Cerebellar nuclear complex (tissue), 1 donor: ENCODE results near the gene OR7G2.
"Not testable (repeated sequence)": the region's sequence is repeated elsewhere in the genome, so short reads cannot be mapped to it uniquely, and the experiment has no call there.

Source experiments
- DNase-seq, 2 experiments: peaks; one replicate each; lab custom pipeline; 2025; lab: John Stamatoyannopoulos, UW

Gene OR7G2

DNA sequence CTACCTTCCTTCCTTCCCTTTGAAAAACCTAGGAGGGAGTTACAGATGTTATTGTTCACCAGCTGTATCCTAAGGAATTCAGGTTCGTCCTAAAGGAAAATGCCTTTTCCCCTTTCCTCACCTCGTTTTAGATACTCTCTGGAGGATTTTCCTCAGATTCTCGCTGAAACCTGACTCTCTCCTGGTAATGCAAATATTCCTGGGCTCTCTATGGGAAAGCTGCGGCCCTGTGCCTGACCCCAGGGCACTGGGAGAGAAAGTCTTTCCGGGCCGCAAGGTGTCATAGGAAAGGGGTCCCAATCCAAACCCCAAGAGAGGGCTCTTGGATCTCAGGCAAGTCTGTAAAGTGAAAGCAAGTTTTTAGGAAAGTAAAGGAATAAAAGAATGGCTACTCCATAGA lies 33.5 kb downstream of the OR7G2 start:
- DNase-seq, result no peak

DNA sequence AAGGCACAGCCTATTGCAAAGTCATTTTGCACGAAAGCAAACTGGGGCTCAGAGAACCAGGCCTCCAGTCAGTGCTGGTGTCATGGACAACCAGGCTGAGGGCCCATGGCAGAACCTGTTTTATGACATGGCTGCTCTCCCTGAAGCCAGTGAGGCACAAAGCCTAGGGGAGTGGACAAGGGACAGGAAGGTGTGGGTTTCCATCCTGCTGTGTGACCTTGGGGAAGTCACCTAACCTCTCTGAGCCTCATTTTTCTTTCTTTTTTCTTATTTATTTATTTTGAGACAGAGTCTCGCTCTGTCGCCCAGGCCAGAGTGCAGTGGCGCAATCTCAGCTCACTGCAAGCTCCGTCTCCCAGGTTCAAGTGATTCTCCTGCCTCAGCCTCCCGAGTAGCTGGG lies 35.6 kb downstream of the OR7G2 start:
- not testable (repeated sequence) for DNase-seq

DNA sequence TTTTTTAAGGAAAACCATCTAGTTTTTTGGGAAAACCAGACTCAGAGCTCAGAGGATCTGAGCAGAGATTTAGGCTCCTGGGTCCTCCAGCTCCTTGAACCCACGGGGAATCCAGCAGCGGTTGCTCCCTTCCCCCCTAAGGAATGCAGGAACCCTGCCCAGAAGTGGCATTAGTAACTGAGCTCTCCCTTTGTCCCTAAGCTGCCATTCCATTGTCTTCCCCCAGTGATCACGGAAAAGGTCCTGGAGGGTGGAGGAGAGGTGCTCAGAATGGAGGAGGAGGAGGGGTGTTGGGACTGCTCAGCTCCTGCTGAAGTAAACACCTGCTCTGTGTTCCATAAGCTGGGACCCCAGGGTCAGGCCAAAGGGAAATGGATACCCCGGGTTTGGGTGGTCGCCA lies 37.2 kb downstream of the OR7G2 start:
- no peak for DNase-seq

DNA sequence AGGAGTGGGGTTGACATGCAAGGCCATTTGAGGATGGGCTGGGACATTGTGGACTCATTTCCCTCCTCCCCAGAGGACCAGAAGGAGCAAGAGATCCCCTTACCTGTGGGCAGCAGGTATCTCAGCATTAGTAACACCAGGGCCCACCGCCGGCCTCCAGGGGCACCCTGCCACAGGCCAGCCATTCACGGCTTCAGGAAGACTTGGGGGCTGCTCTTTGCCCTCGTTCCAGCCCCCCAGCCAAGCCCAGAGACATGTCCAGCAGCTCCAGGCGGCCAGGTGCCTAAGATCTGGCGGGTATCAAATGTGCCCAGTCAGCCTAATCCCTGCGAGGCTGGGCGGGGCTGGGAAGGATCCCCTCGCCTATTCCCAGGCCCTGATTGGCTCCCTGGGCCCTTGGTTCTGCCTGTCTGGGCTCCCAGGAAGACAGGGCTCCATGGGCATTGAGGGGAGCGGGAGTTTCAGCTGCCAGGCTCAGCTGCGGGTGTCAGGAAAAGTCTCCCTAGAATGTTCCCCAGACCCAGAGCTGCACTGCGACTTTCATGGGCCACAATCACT lies 41.7 kb downstream of the OR7G2 start:
- DNase-seq, result no peak

DNA sequence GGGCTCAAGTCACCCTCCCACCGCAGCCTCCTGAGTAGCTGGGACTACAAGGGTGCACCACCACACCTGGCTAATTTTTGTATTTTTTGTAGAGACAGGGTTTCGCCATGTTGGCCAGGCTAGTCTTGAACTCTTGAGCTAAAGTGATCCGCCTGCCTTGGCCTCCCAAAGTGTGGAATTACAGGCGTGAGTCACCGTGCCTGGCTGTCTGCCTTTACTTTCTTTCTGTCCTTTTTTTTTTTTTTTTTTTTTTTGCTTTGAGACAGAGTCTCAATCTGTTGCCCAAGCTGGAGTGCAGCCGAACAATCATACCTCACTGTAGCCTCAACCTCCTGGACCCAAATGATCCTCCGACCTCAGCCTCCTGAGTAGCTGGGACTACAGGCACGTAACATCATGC lies 45.4 kb downstream of the OR7G2 start:
- no peak for DNase-seq

DNA sequence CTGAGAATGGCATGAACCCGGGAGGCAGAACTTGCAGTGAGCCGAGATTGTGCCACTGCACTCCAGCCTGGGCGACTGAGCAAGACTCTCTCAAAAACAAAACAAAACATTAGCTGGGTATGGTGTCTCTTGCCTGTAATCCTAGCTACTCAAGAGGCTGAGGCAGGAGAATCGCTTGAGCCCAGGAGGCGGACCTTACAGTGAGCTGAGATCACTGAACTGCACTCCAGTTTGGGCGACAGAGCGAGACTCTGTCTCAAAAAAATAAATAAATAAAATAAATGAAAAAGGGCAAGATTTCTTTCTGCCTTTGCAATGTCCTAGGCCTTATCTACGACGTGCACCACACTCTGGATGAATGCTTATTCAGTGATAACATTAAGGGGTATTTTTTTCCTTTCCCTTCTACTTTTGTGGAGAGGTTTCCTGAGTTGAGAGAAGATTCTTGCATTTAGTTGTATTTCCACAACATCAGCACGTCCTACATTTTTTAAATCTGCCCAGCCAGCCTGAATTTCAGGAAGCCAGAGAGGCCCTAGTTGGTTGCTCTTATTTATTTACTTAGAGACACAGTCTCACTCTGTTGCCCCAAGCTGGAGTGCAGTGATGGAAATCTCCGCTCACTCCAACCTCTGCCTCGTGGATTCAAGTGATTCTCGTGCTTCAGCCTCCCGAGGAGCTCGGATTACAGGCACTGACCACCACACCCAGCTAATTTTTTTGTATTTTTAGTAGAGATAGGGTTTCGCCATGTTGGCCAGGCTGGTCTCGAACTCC lies 46.5 kb downstream of the OR7G2 start:
- no peak for DNase-seq

DNA sequence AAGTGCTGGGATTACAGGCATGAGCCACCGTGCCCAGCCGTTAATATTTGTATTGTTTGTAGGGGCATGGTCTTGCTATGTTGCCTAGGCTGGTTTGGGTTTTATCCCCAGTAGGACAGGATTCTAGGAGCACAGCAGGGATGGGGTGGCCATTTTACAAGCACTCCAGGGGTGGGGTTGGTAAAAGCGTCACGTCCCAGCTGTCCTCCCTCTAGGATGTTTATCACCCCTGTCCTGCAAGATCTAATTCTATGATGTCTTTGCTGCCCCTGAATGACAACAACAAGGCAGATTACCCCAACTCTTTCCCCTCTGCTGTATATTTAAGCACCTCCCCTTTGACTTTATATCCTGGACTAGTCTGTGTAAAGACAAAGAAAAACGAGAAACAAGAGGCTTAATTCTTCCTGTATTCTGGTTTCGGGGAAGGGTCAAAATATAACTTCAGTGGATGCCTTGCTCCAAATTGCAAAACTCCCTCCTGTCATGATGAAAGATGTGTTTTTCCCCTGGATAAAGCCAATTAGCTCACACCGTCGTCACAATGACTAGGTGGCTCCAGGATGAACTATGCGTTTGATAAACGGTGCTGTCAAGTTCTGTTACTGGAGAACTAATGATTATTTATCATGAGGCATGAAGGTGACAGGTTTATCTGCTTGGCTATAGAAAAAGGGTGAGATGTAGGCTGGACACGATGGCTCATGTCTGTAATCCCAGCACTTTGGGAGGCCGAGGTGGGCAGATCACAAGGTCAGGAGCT lies 48.2 kb downstream of the OR7G2 start:
- no peak for DNase-seq

DNA sequence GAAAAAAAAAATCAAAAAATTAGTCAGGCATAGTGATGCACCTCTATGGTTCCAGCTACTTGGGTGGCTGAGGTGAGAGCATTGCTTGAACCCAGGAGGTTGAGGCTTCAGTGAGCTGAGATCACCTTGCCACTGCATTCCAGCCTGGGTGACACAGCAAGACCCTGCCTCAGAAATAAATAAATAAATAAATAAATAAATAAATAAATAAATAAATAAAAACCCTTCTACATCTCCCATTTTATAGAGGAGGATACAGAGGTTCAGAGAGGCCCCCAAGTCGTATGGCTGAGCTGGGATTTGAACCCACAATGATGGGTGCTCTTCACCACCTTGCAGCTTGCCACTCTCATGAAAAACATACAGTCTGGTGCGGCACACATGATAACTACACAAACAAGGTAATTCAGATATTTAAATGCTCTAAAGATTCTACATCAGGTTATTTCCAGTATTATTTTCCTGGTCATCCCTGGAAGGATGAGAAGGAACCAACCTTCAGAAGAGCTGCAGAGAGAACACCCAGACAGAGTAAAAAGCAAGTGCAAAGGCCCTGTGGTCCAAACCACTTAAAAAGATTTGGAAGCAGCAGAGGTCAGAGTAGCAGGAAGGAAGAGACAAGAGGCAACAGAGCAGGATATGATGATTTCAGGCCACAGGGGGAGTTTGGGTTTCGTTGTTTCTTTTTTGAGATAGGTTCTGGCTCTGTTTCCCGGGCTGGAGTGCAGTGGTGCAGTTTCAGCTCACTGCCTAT lies 49.6 kb downstream of the OR7G2 start:
- DNase-seq, result no peak

DNA sequence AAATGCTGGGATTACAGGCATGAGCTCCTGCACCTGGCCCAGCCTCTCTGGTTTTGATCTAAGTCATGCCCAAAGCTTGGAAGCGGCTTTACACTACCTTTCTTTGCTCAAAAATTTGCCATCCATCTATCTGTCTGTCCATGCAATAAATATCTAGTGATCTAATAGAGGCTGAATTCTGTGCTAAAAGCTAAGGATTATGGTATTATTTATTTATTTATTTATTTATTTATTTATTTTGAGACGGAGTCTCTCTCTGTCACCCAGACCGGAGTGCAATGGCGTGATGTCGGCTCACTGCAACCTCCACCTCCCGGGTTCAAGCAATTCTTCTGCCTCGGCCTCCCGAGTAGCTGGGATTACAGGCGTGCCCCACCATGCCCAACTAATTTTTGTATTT lies 51.1 kb downstream of the OR7G2 start:
- DNase-seq, result not testable (repeated sequence)

DNA sequence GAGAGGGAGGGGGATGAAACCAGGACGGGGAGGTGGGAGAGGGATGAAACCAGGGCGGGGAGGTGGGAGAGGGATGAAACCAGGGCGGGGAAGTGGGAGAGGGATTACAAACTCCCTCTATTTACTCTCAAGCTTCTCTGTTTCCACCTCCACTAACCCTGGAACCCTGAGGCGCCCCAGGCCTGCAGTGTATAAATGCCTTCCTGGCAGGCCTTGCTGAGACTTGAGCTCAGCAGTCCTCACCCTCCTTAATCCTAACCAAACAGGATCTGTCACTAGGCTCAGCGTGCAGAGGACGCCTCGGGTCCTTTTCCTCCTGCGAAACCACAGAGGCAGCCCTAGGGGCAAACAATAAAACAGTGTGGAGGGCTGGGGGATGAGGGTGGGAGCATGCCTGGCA lies 52.5 kb downstream of the OR7G2 start:
- no peak for DNase-seq

DNA sequence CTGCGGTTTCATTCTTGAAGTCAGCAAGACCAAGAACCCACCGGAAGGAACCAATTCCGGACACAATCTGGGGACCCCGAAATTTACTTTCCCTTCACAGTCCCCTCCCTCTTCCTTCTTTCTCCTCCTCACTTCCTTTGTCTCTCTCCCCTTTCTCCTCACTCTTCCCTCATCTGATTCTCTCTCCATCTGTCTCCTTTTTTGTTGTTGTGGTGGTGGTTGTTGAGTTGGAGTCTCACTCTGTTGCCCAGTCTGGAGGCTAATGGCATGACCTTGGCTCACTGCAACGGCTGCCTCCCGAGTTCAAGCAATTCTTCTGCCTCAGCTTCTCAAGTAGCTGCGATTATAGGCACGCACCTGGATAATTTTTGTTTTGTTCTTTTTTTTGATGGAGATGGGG lies 53.1 kb downstream of the OR7G2 start:
- DNase-seq, result no peak

DNA sequence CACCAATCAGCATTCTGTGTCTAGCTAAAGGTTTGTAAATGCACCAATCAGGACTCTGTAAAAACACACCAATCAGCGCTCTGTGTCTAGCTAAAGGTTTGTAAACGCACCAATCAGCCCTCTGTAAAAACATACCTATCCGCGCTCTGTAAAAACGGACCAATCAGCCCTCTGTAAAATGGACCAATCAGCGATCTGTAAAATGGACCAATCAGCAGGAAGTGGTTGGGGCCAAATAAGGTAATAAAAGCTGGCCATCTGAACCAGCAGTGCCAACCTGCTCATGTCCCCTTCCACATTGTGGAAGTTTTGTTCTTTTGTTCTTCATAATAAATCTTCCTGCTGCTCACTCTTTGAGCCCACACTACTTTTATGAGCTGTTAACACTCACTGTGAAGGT lies 53.6 kb downstream of the OR7G2 start:
- DNase-seq, result not testable (repeated sequence)

DNA sequence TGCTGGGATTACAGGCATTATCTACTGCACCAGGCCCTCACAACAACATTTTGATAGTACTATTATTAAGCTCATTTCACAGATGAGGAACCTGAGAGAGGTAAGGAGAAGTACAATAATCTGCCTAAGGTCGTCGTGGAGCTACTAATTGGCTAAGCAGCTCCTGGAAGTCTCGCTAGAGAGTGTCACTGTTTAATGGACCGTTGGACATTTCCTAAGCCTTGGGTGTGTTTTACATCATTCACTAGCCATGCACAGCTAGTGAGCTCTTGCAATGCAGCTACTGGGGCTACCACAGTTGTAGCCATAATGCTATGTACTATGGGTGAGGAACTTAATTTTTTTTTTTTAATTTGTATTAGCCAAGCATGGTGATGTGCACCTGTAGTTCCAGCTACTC lies 54.4 kb downstream of the OR7G2 start:
- DNase-seq, result no peak
